GM19035 (cell line): Measurements from ENCODE around the gene MEF2A.
"Not testable (repeated sequence)": the region's sequence is repeated elsewhere in the genome, so short reads cannot be mapped to it uniquely, and the experiment has no call there.

Source experiments
- ATAC-seq: cut with Tn5 transposase; IDR thresholded peaks from one replicate; pipeline ENCODE4 v1.9.1; 2021; ENCODE audit not compliant: unreplicated experiment

MEF2A gene

DNA sequence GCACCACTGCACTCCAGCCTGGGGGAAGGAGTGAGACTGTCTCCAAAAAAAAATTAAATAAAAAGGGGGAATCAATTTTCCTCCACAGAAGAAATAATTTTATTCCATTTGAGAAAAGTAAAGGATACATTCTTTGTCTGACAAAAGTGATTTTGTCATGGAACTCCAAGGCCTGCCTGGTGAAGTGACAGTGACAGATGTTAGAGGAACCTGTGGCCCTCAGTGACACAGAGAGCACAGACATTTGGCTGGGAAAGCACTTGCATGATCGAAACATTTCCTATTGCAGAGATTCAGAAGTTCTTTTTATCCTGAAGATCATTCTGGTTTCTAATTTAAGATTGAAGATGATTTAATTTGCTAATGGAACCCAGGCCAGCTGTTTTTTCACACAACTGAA lies 161.5 kb downstream of the MEF2A start:
- no peak for ATAC-seq

DNA sequence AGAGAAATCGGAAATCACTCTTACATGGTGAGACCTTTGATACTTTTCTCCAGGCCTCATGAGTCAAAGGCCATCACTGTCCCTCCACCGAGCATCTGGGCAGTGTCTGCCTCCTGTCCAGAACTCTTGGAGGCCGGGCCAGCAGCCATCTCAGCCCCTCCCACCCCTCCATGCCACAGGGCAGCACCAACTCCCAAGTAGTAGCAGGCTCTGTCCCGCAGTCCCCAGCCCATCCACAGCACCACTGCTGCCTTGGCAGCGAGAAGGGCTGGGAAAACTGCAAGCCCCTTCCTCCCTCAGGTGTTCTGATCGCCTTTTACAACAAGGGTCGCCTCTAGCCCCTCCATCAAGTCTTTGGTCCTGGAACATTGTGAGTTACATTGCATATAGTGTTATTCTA lies 161.9 kb downstream of the MEF2A start:
- no peak for ATAC-seq

DNA sequence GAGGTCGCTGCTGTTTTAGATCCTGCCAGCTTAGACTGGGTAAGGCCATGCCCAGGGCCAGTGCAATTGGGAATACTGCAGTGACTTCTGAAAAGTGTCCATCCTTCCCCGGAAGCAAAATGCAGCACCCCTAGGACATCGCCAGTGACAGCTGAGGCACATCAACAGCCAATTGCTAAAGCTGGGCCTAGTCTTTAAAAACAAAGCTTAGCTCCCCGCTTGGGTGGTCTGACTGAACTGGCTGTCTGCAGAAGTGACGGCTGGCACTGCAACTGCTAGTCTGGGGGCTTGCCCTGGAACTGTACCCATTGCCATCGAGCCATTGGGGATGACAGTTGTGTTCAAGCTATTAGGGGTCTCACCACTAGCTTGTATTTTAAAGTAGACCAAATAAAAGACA lies 163.1 kb downstream of the MEF2A start:
- ATAC-seq: no peak

DNA sequence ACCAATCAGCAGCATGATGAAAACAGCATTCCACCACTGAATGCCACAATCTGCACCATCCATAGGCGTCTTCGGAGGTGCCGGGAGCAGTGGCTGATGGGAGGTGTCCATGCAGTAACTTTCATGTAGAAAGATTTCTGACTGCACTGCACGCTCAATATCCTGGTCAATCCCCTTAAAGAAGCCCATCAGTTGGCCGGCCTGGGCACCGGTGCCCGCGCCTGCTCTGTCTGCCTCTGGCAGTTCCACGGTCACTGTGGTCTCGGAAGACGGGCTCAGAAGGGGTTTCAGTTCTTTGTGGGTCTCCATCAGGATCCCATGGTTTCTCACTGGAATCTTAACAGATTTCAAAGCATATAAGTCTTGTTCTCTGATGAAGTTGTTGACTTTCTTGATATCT lies 163.5 kb downstream of the MEF2A start:
- no peak for ATAC-seq

DNA sequence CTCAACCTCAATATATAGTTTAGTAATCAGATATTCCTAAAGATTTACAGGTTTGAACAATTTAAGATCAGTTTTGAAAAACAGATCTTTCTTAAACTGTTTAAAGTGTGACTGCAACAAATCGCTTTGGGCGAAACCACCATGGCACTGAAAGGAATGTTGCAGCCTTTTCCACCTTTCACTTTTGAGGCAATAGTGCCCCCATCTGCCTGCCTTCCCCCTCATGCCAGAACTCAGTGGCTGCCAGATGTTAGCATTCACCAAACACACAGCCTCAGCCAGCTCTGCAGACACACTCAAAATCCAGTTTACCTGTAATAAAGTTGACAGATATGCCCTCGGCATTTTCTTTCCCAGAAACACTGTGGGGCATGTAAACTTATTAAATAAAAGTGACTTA lies 164.1 kb downstream of the MEF2A start:
- ATAC-seq: no peak

DNA sequence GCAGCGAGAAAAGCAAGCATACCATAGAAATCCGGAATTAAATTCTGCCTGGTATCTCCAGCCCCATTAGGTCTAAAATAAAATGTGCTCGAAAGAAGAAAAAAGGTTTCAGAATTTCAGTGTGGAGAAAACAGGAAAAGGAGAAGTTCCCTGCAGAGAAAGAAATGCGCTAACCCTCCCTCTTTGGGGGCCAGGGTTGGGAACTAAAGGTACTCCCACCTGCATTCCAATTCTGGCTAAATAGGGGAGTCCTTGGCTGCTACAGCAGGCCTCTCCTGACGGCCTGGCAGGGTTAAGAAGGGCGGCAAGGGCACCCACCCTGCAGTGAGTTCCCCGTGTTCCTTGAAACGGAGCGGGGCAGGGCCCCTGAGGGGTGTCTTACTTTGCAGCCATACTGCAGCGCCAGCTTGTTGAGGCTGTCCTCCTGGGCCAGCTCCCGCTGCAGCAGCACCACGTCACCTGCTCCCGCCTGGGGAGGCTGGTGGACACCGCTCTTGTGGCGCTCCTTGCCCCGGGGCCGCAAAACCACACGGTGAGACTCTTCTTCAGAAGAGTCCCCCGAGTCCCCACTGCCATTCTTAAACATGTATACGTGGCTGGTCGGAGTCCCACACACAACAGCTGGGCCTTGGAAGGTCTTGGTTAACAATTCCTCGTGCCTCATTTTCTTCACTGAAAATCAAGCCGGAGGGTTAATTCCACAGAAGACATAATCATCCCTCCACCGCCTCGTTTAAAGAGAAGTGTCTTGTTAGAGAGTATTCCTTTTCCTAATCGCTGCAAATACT lies 165.7 kb downstream of the MEF2A start:
- no peak for ATAC-seq

DNA sequence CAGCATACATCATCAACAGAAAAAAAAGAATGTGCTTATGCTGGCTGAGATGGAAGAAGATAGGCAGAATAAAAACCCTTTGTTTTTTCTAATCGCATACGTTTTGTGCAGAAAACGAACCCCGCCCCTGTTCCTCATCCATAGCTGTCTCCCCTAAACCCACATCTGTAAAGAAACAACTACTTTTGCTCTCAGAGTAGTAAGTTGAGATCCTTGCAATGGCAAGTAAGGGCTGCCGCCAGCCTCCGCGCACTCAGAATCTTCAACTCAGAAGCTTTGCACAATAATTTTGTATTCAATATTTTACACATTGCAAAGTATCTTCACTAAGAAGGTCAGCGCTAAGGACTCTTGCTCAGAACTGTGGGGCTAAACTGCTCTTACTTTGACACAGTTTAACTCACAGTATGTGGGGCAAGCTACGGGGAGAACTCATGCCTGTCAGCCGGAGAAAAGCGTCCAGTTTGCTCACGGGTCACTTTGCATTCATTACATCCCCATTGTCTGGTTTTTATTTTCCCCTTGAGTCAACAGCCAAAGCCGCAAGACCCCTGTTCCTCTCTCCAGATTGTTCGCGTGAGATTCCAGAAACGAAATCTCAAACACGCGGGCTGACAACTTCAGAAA lies 166.5 kb downstream of the MEF2A start:
- no peak for ATAC-seq

DNA sequence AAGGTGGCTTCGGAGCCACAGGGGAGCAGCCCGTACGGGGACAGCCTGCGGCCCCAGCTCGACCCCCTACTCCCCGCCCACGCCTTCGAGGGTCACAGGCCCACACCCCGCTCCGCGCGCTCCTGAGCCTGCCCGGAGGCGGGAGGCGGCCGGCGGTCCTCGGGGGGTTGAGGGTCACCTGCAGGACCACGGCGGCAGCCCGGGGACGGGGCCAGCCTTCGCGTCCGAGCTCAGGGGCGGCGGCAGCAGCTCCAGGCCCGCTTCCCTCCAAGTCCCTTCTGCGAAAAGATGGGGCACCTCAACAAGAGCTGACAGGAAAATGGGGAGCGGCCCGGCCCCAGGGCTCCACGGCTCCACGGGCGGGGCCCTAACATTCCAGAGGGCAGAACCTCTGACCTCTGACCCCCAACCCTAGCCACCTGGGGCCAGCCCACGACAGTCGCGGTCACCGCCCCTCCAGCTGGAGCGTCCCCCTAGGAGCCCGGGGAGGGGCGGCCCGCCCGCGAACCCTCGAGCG lies 167.0 kb downstream of the MEF2A start:
- ATAC-seq: peak; percentile 33

DNA sequence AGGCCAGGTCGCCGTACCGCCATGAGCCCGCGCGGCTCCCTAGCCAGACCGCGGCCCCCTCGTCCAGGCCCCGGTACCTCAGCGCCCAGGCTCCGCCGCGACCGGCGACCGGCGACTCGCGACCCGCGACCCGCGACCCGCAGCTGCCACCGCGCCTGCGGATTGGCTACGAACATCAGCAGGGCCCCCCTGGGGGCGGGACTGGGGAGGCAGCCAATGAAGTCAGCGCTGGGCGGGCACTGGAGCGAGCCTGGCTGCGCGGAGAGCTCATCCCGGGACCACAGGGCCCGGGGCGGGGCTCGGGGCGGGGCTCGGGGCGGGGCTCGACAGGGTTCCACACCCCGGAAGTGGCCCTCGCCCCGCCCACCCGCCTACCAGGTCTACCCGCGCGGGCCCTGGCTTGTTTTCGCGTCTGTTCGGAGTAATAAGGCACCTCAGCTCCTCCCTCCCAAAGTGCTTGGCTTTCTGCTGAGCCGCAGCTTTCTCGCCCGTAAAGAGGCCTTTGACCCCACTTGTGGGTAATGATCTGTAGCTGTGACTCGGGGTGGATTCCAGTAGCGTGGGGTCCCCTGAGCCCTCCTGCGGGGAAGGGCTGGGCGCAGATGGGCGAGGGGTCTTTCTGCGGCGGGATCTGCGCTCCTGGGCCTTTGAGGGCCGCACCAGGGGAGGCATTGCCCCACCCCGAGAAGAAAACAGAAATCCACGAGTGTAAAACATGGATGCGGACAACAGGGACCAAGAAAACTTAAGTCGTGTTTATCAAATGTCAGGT lies 167.7 kb downstream of the MEF2A start, which contains the start of gene LYSMD4:
Gene LYSMD4, minus strand, starts transcription at position 170 of the 772 bp plus-strand sequence. CDS start 1,438 bp downstream, outside the sequence.
- peak; percentile 98 for ATAC-seq

DNA sequence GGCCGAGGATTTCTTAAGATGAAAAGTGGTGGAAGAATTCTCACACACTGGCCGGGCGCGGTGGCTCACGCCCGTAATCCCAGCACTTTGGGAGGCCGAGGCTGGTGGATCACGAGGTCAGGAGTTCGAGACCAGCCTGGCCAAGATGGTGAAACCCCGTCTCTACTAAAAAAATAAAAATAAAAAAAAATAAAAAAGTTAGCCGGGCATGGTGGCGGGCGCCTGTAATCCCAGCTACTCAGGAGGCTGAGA lies 168.2 kb downstream of the MEF2A start:
- ATAC-seq: not testable (repeated sequence)

DNA sequence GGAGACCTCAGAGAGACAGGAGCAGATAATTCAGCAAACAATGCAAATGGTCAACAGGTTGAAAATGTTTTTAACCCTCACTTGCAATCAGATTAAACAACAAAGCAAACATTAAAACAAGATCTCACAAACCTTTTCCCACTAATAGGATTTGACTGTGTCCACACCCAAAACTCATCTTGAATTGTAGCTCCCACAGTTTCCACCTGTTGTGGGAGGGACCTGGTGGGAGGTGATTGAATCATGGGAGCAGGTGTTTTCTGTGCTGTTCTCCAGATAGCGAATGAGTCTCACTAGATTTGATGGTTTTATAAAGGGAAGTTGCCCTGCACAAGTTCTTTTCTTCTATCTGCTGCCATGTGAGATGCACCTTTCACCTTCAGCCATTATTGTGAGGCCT lies 168.8 kb downstream of the MEF2A start:
- no peak for ATAC-seq

DNA sequence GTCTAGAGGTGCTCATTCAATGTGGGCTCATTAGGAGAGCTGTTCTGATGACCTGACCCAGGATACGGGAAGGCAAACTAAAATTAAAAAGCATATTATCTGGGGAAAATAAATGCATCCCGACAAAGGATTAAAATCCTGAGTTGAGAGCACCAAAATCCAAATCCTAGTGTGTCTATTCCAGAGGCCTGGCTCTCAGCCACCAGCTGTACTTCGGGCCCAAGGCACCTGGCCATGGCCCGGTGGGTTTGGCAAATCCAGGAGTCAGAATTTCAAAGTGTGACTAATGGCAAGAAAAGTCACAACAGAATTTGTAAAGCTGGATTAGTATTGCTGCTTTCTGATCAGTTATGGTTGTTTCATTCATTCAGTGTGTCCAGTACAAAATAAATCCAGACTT lies 170.1 kb downstream of the MEF2A start:
- no peak for ATAC-seq

DNA sequence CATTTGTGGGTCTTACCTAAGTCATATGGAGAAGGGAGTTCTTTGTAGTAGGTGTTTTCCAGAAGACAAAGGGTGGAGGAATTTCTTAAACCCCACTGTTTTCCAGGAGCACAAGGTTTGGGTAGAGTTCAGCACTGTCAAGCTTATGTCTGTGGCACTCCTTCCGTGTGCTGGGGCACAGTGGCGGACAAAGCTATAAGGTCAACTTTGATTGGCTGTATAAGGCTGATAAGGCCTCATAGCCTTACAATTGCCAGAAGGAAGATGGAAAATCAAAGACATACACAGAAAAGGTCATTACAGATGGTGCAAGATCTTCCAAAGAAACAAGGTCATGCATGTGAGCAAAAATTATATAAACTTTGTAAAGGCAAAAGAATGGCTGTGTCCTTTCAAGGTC lies 170.9 kb downstream of the MEF2A start:
- ATAC-seq: no peak

DNA sequence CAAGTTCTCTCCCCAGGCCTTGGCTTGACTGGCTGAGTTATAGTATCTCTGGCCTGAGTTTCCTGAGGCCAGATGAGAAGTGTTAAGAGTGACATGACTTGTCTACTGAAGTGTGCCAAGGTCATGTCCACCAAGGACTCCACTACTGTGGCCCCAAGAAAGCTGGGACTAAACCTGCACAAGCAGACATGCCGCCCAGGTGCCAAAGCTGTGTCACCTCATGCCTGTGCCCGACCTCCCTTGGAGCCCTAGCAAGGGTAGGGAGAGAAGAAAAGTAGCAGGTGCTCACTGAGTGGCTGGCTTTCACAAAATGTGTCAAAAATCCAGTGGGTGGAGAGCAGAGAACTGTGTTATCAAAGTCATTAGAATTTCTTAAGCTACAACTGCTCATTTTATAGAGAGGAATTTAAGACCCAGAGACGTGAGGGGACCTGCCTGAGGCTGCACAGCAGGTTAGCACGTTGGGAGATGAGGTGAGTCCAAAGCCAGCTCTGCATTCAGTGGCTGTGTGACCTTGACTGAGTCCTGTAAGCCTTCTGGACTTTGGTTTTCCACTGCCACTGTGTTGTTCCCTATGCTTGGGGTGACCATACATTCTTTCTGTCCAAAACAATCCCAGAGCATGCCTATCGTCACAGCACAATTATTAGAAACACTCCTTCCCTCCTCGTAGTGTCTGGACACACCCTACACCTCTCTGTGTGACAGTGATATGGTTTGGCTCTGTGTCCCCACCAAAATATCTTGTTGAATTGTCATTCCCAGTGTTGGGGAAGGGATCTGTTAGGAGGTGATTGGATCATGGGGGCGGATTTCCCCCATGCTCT lies 172.4 kb downstream of the MEF2A start:
- no peak for ATAC-seq

DNA sequence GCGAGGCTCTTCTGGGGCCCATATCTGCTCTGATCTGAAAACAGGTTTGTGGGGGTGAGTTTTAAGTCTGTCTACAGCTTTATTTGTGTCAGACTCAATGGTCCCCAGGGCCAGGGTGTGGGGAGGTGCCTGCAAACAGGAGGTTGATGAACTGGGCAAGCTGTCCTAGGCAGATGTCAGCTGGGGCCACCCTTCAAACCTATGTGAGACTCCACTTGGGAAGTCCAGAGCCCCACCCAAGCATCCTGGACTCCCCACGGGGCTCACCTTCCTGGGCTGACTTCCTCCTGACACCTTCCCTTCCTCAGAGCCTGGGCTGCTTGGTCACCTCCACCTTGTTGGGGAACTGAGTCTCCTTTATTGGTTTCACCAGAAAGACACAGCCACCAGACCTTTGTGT lies 176.1 kb downstream of the MEF2A start:
- ATAC-seq: no peak

DNA sequence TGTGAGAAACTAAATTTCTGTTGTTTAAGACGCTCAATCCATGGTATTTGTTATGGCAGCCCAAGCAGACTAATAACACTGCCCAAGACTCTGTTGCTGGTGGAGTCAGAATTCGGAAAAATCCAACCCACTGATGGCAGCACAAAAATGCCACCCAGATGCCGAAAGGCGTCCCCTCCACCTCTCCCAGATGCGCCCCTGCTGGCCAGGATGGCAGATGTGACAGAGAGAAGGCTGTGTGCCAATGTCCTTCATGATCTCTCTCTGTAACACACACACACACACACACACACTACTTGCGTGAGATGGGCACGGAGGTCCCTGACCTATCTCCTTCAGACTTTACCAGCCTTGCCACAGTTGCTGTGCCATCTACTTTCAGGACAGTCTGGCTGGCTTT lies 178.4 kb downstream of the MEF2A start:
- no peak for ATAC-seq

DNA sequence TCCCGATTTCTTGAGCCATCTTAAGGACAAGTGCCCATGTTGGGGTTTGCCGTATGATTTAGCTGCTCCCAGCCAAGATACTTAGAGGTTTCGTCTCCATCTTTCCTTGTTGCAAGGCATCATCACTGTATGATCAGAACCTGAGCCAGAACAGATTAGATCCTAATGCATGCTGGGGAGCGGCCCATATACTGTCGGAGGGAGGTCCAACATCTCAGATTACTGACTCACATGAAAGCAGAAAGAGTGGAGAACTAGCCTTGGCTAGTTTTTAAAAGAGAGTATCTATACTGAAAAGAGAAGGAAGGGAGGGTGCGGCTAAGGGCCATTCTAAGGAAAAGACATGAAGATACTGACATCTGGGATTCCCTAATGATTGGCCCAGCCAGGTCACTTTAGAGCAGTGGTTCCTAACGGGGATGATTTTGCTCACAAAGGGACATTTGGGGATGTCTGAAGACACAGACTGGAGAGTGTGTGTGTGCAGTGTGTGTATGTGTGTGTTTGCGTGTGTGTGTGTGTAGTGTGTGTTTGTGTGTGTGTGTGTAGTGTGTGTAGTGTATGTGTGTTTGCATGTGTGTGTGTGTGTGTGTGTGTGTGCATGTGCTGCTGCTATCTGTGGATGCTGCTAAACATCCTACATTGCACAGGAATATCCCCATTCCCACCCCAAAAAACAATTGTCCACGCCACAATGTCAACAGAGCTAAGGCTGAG lies 179.7 kb downstream of the MEF2A start:
- no peak for ATAC-seq

DNA sequence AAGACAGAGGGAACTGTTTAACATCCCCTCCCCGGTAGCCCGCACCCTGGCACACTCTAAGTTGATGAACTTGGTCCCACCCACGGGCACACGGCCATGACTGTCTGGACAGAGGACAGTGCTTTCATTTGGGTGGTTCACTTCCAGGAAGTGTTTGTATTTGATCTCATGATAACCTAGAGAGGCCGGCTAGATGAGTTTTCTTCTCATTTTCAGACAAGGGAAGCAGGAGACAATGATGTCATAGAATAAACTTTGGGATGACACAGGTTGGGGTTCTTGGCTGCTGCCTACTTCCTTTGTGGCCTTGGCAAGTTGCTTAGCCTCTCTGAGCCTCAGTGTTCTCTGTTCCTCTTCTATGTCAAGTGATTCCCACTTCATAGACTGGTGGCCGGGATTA lies 183.6 kb downstream of the MEF2A start:
- ATAC-seq: no peak

DNA sequence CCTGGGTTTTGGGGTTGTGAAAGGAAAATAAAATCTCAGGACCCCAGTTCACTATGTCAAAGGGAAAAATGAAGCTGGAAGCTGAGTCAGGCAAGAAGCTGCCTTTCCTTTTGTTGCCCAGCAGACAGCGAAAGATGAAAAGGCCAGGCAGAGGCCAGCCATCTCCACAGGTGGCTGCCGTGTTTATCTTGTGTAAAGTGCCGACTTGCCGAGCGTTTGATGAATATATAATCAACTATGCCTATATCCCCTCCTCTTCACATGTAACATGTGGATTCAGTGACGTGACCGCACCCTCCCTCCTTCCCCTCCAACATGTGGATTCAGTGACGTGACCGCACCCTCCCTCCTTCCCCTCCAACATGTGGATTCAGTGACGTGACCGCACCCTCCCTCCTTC lies 184.5 kb downstream of the MEF2A start:
- not testable (repeated sequence) for ATAC-seq

DNA sequence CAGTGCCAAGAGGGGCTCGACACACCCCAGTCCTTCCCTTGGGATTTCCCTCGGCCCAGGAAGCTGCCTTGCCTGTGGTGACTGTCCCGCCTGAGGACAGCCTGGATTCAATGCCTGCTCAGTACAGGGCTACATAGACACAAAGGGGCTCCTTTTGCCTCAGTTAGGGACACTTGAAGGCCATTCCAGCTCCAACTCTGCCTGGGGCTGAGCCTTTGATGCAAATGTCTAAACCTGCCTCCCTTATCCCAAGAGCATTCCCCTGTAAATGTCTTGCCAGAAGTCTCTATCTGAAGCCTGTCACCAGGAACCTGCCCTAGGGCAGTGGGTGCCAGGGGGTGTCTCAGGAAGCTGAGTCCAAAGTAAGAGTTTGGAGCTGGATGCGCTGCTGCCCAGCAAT lies 186.8 kb downstream of the MEF2A start:
- no peak for ATAC-seq
